HepG2 (cell line): ENCODE measurements around the gene DEDD2. TPM values are rescaled to one million over a fixed set of nuclear protein-coding genes. Genes with fewer than 3 reads are reported as not detected.

Experiments
- ATAC-seq: fragments of 200-7000 bp; cut with Tn5 transposase; 3 replicates; pipeline ENCODE4 v1.9.1; 2020; ENCODE audit warnings: mild to moderate bottlenecking, moderate library complexity
- BruUV-seq: library from RNA; stranded (reverse); fragments of 400-500 nt; replicated peaks from 2 replicates; lab custom pipeline; 2021; lab: Mats Ljungman, UMichigan
- CTCF ChIA-PET: fragments of 300-600 bp; formaldehyde crosslinking; extraction: SDS; loops from one replicate; lab custom pipeline; 2021; ENCODE audit warnings: low total read pairs, inconsistent platforms, low intra/inter-chr PET ratio; lab: Yijun Ruan, JAX
- POLR2A ChIA-PET: fragments of 350-600 bp; sonication (Branson Sonifier 250); formaldehyde crosslinking; loops from one replicate; lab custom pipeline; 2020; ENCODE audit warnings: antibody characterized with exemption, inconsistent platforms; lab: Yijun Ruan, JAX
- DNase-seq: peaks from one replicate; pipeline ENCODE4 v3.0.0-alpha.2; 2015; ENCODE audit warnings: low spot score
- FAIRE-seq: peaks from 3 replicates; lab custom pipeline; 2011; peaks lifted over from hg19 to GRCh38; lab: Jason Lieb, UNC
- H2AFZ ChIP-seq: one replicate; pipeline ENCODE4 v1.6.1; 2011; ENCODE audit warnings: low read length, inconsistent platforms
- H3K27ac ChIP-seq: fragments of 300-600 bp; 3 replicates; pipeline ENCODE4 v1.8.0; 2011; ENCODE audit warnings: mixed run types, mild to moderate bottlenecking, mixed read lengths, low read length, inconsistent platforms; ENCODE audit not compliant: insufficient read depth; ENCODE audit errors: extremely low read length
- H3K27me3 ChIP-seq, 2 experiments: fragments of 200-600 bp in 1 of 2; 2 replicates in 1 of 2; 3 replicates in 1 of 2; pipeline versions ENCODE4 v1.6.0 to v1.8.0; 2011; ENCODE audit warnings: low read length in 2 of 2, mild to moderate bottlenecking in 2 of 2, moderate library complexity in 2 of 2, inconsistent platforms in 1 of 2; ENCODE audit not compliant: insufficient read depth in 2 of 2, control insufficient read depth in 1 of 2
- H3K36me3 ChIP-seq, 2 experiments: fragments of 200-600 bp in 1 of 2; replicated peaks in 1 of 2; 2 replicates in 1 of 2; 3 replicates in 1 of 2; pipeline versions ENCODE4 v1.5.1 to v1.8.0; 2011; ENCODE audit warnings: low read length in 2 of 2, inconsistent platforms in 1 of 2; ENCODE audit not compliant: insufficient read depth in 2 of 2, control insufficient read depth in 1 of 2
- H3K4me1 ChIP-seq: 2 replicates; pipeline ENCODE4 v1.5.1; 2012; ENCODE audit warnings: low read length, inconsistent platforms; ENCODE audit not compliant: insufficient read depth
- H3K4me2 ChIP-seq: 2 replicates; pipeline ENCODE4 v1.6.0; 2011; ENCODE audit warnings: low read depth, low read length, inconsistent platforms
- H3K4me3 ChIP-seq, 3 experiments: fragments of 200-600 bp in 1 of 3; sonication (generic), shearing (Covaris generic) in 1 of 3; replicated peaks in 1 of 3; 2 replicates each; pipeline ENCODE4 v1.5.1; 2011 to 2016; ENCODE audit warnings: low read length in 3 of 3, inconsistent platforms in 2 of 3, low read depth in 2 of 3, mild to moderate bottlenecking in 2 of 3, control low read depth in 1 of 3, mixed read lengths in 1 of 3; ENCODE audit not compliant: insufficient read depth in 1 of 3
- H3K79me2 ChIP-seq: one replicate; pipeline ENCODE4 v1.6.1; 2011; ENCODE audit warnings: low read length, inconsistent platforms; ENCODE audit not compliant: insufficient read depth
- H3K9ac ChIP-seq: 2 replicates; pipeline ENCODE4 v1.6.0; 2011; ENCODE audit warnings: mild to moderate bottlenecking, low read depth, low read length, inconsistent platforms; ENCODE audit not compliant: insufficient read depth
- H3K9me3 ChIP-seq: 2 replicates; pipeline ENCODE4 v1.5.1; 2012; ENCODE audit warnings: mild to moderate bottlenecking, low read length
- H4K20me1 ChIP-seq: 2 replicates; pipeline ENCODE4 v1.6.0; 2011; ENCODE audit warnings: inconsistent platforms, mild to moderate bottlenecking, low read length, moderate library complexity; ENCODE audit not compliant: insufficient read depth
- POGZ ChIP-seq: sonication (generic); formaldehyde crosslinking; IDR thresholded peaks from 2 replicates; pipeline ENCODE4 v1.4.0; 2020; ENCODE audit warnings: mild to moderate bottlenecking, missing genetic modification reagents
- SIX1 ChIP-seq: sonication (generic); formaldehyde crosslinking; IDR thresholded peaks from 2 replicates; pipeline ENCODE4 v1.4.0; 2020; ENCODE audit warnings: missing genetic modification reagents, borderline replicate concordance
- SKI ChIP-seq: fragments of 450-650 bp; IDR thresholded peaks from one replicate; pipeline ENCODE4 v1.6.1; 2018; ENCODE audit warnings: mild to moderate bottlenecking; ENCODE audit not compliant: partially characterized antibody
- XBP1 ChIP-seq: sonication (generic); formaldehyde crosslinking; IDR thresholded peaks from 2 replicates; pipeline ENCODE4 v1.5.0; 2020; ENCODE audit warnings: missing genetic modification reagents
- ZNF331 ChIP-seq: sonication (generic); formaldehyde crosslinking; IDR thresholded peaks from 2 replicates; pipeline ENCODE4 v1.4.0; 2020; ENCODE audit warnings: missing genetic modification reagents
- ZNF768 ChIP-seq: sonication (generic); formaldehyde crosslinking; IDR thresholded peaks from 2 replicates; pipeline ENCODE4 v1.4.0; 2020; ENCODE audit warnings: missing genetic modification reagents
- WGBS: methylation state at CpG from one replicate; pipeline ENCODE4 v1.1.6; 2017; ENCODE audit warnings: low lambda C conversion rate; 5-methylcytosine and 5-hydroxymethylcytosine counted together
- in situ Hi-C: cut with HindIII; loops from 2 replicates; pipeline ENCODE4 v1.10.0; 2017; ENCODE audit warnings: low pct_unique_long_range_greater_than_20kb; ENCODE audit not compliant: extremely low pct_ligation_motif_present
- intact Hi-C: fragments of 100-400 bp; cut with micrococcal nuclease; formaldehyde crosslinking; loops from one replicate; pipeline ENCODE4 v1.10.0; 2022; ENCODE audit not compliant: unreplicated experiment
- polyA plus RNA-seq, 8 experiments: library from polyadenylated mRNA; depleted of rRNA in 3 of 8; stranded (reverse) in 7 of 8; unstranded in 1 of 8; fragments of >200 nt; fragmentation: Illumina TruSeq in 4 of 8; extraction: Trizol in 4 of 8; gene quantifications; 2 replicates each; pipeline versions ENCODE4 v1.2.1 to v1.2.3, GENCODE V29; 2011 to 2016; ENCODE audit warnings: low read depth in 4 of 8, missing spikeins in 1 of 8, mixed read lengths in 1 of 8; ENCODE audit not compliant: insufficient read depth in 1 of 8
- total RNA-seq, 5 experiments: library from RNA; depleted of rRNA; stranded (reverse); fragments of >200 nt; fragmentation: Illumina TruSeq; extraction: Trizol; gene quantifications; 2 replicates each; pipeline ENCODE4 v1.2.3, GENCODE V29; 2016; ENCODE audit warnings: low read depth in 1 of 5
- TF ChIP-seq, protein P1 (sequence below): sonication (generic); formaldehyde crosslinking; IDR thresholded peaks from 2 replicates; pipeline ENCODE4 v1.5.1; 2020; ENCODE audit warnings: missing genetic modification reagents, mild to moderate bottlenecking, borderline replicate concordance
- TF ChIP-seq, protein P2 (sequence below): sonication (generic); formaldehyde crosslinking; IDR thresholded peaks from 2 replicates; pipeline ENCODE4 v1.5.1; 2020; ENCODE audit warnings: mild to moderate bottlenecking, missing genetic modification reagents, moderate library complexity
- TF ChIP-seq, protein P3 (sequence below): sonication (generic); formaldehyde crosslinking; IDR thresholded peaks from 2 replicates; pipeline ENCODE4 v1.9.0; 2021; ENCODE audit warnings: missing genetic modification reagents, borderline replicate concordance

Gene DEDD2
- total and polyA plus RNA-seq, 2 of the 13 experiments (the other 11 are each of a cell fraction or from before 2014, with no cell fraction given): 19.2 to 24.7 TPM

DNA sequence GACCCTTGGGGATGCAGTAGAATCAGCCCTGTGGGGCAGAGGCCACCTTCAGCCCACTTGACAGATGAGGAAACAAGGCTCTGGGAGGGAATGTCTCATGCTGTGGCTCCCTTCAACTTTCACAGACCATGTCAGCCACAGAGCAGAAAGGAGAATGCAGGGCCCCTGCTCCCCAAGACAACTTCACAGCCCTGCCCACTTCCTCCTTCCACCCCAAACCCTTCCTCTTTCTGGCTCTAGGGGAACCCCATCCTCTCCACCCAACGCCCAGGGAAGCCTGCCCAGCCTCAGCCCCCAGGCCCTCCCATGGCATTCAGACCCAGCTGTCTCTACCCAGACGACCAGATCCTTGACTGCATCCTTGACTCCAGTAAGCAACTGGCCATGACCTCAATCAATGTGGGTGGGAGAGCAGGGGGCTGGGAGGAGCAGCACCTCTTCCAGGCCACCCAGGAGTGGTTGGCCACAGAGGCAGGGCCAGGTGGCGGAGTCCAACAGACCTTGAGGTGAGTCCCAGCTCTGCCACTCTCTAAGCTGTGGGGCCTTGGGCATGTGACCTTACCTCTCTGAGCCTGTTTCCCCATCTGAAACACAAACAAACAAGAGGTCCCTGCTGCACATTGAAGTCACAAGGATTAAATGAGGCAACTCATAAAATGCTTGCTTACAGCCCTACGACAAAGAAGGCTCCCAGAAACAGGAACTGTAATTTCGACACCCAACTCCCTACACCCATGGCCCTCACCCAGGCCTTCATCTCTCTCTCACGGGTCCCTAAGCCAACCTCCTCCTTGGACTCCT, 15.8 kb downstream of the DEDD2 start:
- CTCF ChIA-PET: no interaction called here
- no peaks in the 10 kb centered on the region for H3K9me3 ChIP-seq
- no peak for ATAC-seq
- in situ Hi-C loops: no loop called here
- no peak for FAIRE-seq
- H4K20me1 ChIP-seq: peaks cover 23% of the 10 kb centered on the region; the same call in 1 of the 2 replicates
- no peak overlapping the region for H2AFZ ChIP-seq
- TF ChIP-seq ZNF768 (CRISPR knock-in tag) (peak; percentile 61; the same call in 1 of the 2 replicates), ZNF331 (CRISPR knock-in tag) (no peak)
- TF ChIP-seq, protein P1, sequence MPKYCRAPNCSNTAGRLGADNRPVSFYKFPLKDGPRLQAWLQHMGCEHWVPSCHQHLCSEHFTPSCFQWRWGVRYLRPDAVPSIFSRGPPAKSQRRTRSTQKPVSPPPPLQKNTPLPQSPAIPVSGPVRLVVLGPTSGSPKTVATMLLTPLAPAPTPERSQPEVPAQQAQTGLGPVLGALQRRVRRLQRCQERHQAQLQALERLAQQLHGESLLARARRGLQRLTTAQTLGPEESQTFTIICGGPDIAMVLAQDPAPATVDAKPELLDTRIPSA (CRISPR knock-in tag): no peak
- intact Hi-C loops: no loop called here
- no peak overlapping the region for H3K27ac ChIP-seq
- H3K4me3 ChIP-seq: no peak overlapping the region
- POLR2A ChIA-PET: no interaction called here
- DNase-seq: no peak
- H3K4me2 ChIP-seq: no peak overlapping the region
- 96% methylated on average over 6 of the region's 6 CpGs for WGBS
- no TSS peak for BruUV-seq
- no peaks in the 10 kb centered on the region for H3K4me1 ChIP-seq
- H3K79me2 ChIP-seq: peaks cover 13% of the 10 kb centered on the region
- peaks cover 38 to 72% of the 10 kb centered on the region in 2 experiments for H3K36me3 ChIP-seq
- H3K27me3 ChIP-seq: no peaks in the 10 kb centered on the region; a peak in 1 of 5 replicates
- H3K9ac ChIP-seq: no peak overlapping the region

DNA sequence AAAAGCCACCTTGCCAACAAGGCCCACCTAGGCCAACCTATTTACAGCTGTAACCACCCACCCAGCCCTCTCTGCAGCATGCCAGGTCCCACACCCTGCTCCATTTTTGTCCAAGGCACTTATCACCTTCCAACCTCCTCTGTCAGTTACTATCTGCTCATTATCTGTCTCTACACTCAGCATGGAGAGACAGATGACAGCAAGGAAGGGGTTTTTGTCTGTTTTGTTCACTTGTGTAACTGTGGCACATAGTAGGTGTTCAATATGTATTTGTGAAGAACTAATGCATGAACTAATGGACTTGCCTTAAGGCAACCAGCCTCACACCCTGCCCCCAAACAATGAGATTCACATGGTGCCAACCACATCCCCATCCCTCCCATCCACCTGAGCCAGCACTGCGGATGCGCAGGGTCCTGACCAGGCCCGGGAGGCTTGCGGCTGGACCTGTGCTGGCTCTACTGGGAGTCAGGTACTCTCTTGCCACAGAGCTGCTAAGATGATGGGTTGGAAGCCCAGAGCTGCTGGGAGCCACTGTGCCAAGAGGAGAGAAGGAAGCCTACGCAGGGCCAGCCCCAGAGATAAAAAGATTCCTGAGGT, 17.3 kb downstream of the DEDD2 start:
- ChIA-PET POLR2A (no interaction called here), CTCF (no interaction called here)
- DNase-seq: no peak
- H3K4me2 ChIP-seq: no peak overlapping the region
- peaks cover 37 to 65% of the 10 kb centered on the region in 2 experiments for H3K36me3 ChIP-seq
- in situ Hi-C loops (no loop called here), intact Hi-C loops (no loop called here)
- H3K27ac ChIP-seq: no peak overlapping the region
- peaks cover 17% of the 10 kb centered on the region; the same call in 1 of the 2 replicates for H4K20me1 ChIP-seq
- H3K9me3 ChIP-seq: no peaks in the 10 kb centered on the region
- H3K79me2 ChIP-seq: peaks cover 10% of the 10 kb centered on the region
- no peak overlapping the region for H3K9ac ChIP-seq
- H3K4me1 ChIP-seq: no peaks in the 10 kb centered on the region
- no peak overlapping the region for H2AFZ ChIP-seq
- WGBS: 84% methylated on average over 5 of the region's 5 CpGs
- no peak for ATAC-seq
- H3K27me3 ChIP-seq: no peaks in the 10 kb centered on the region; a peak in 1 of 5 replicates
- BruUV-seq: no TSS peak
- no peak overlapping the region for H3K4me3 ChIP-seq
- FAIRE-seq: no peak
- TF ChIP-seq SKI (no peak), POGZ (no peak), XBP1 (CRISPR knock-in tag) (no peak), SIX1 (no peak)
- TF ChIP-seq, protein P2, sequence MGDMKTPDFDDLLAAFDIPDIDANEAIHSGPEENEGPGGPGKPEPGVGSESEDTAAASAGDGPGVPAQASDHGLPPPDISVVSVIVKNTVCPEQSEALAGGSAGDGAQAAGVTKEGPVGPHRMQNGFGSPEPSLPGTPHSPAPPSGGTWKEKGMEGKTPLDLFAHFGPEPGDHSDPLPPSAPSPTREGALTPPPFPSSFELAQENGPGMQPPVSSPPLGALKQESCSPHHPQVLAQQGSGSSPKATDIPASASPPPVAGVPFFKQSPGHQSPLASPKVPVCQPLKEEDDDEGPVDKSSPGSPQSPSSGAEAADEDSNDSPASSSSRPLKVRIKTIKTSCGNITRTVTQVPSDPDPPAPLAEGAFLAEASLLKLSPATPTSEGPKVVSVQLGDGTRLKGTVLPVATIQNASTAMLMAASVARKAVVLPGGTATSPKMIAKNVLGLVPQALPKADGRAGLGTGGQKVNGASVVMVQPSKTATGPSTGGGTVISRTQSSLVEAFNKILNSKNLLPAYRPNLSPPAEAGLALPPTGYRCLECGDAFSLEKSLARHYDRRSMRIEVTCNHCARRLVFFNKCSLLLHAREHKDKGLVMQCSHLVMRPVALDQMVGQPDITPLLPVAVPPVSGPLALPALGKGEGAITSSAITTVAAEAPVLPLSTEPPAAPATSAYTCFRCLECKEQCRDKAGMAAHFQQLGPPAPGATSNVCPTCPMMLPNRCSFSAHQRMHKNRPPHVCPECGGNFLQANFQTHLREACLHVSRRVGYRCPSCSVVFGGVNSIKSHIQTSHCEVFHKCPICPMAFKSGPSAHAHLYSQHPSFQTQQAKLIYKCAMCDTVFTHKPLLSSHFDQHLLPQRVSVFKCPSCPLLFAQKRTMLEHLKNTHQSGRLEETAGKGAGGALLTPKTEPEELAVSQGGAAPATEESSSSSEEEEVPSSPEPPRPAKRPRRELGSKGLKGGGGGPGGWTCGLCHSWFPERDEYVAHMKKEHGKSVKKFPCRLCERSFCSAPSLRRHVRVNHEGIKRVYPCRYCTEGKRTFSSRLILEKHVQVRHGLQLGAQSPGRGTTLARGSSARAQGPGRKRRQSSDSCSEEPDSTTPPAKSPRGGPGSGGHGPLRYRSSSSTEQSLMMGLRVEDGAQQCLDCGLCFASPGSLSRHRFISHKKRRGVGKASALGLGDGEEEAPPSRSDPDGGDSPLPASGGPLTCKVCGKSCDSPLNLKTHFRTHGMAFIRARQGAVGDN (CRISPR knock-in tag): no peak
- TF ChIP-seq, protein P3, sequence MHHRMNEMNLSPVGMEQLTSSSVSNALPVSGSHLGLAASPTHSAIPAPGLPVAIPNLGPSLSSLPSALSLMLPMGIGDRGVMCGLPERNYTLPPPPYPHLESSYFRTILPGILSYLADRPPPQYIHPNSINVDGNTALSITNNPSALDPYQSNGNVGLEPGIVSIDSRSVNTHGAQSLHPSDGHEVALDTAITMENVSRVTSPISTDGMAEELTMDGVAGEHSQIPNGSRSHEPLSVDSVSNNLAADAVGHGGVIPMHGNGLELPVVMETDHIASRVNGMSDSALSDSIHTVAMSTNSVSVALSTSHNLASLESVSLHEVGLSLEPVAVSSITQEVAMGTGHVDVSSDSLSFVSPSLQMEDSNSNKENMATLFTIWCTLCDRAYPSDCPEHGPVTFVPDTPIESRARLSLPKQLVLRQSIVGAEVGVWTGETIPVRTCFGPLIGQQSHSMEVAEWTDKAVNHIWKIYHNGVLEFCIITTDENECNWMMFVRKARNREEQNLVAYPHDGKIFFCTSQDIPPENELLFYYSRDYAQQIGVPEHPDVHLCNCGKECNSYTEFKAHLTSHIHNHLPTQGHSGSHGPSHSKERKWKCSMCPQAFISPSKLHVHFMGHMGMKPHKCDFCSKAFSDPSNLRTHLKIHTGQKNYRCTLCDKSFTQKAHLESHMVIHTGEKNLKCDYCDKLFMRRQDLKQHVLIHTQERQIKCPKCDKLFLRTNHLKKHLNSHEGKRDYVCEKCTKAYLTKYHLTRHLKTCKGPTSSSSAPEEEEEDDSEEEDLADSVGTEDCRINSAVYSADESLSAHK: no peak
